Ecto neural progenitor cell (in vitro differentiated cells): ENCODE measurements around the gene SYK.
"Not testable (repeated sequence)": the region's sequence is repeated elsewhere in the genome, so short reads cannot be mapped to it uniquely, and the experiment has no call there.

Experiments used
- DNase-seq: peaks from one replicate; pipeline ENCODE4 v3.0.0-alpha.2; 2018; ENCODE audit warnings: low spot score

Gene SYK

DNA sequence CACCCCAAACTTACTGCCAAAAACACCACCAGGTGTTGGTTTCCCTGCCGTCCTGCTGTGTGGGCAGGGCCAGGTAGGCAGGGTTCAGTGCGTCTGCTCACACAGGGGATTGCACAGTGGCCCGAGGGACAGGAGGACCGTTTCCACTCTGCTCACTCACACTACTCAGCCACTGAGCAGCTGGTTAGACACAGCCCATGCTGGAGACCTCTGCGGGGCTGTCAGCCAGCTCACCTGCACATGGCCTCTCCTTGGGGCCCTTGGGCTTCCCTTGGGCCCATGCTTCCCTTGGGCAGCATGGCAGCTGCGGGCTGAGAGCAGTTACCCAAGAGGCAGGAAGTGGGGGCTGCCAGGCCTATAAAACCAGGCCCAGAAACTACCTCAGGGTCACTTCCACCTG is 79.0 kb downstream of the SYK start:
- DNase-seq, result peak; percentile 13

DNA sequence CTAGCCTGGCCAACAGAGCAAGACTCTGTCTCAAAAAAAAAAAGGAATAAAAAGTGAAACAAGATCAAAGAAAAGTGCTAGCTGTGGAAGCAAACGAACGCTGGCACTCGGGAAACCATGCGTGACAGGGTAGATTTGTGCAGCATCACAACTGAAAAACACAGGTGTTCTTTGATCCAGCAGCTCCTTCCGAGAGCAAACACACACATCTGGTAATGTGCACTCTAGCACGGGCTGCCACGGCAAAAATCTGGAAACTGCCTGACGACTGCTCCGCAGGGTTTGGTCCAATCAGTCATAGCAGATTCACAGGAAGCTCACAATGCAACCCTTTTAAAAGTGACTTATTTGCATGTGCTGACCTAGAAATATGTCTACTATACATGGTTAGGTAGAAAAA is 80.0 kb downstream of the SYK start:
- peak; percentile 23 for DNase-seq

DNA sequence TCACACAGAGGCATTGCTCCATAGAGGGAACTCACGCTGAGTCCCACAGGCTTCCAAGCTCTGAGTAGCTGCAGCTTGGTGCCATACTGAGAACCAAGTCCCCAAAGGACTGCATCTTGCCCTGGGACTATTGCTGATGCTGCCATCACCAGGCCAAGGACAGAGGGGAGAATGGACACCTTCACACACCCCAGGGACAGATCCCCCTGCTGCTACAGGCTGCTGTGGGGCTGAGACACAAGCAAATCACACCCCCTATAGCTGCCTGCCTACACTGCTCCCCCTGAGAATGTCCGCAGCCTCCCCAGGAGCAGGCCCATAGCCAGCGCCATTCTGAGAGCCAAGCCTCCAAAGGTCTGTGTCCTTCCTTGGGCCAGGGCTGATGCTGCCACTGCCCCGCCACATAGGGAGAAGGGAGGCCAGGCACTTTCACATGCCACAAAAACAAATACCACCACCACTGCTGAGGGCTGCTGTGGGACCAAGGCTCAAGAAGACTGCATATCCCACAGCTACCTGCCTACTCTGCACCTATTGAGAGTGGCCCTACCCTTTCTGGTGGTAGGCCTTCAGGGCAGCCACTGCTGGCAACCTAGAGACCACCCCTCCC is 81.5 kb downstream of the SYK start:
- peak; percentile 27 for DNase-seq

DNA sequence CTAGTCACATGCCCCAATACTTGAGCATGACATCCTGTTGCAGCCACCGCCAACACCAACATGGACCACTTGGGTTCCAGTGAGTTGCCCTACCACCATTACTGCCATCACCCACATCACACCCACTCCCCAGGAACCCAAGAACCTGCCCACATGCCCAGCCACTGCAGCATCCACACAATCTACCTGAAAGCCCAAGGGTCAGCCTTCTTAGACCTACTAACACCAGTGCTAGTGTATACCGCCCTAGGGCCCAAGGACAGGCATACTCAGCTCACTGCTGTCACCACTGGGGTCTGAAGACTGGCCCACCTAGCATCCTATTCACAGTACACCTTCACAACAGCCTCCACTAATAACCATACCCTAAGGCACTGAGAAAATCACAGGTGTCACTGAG is 82.0 kb downstream of the SYK start:
- no peak for DNase-seq

DNA sequence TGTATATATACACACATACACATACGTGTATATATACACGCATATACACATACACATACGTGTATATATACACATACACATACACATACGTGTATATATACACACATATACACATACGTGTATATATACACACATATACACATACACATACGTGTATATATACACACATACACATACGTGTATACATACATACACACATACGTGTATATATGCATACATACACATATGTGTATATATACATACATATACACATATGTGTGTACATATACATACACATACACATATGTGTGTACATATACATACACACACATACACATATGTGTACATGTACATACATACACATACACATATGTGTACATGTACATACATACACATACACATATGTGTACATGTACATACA is 82.6 kb downstream of the SYK start:
- DNase-seq, result no peak

DNA sequence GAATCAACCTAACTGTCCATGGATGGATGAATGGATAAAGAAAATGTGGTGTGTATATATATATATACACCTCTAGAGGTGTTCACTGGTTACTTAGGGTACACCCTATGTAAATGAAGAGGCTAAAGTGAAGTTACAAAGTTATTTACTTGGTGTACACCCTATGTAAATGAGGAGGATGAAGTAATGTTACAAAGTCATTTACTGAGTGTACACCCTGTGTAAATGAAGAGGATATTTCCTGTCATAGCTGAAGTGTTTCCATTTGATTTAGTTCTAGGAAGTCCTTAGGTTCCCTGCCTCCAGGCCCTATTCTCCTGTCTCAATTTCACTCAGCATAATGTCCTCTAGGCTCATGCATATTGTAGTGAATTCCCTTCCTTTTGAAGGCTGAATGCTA is 85.2 kb downstream of the SYK start:
- DNase-seq, result not testable (repeated sequence)

DNA sequence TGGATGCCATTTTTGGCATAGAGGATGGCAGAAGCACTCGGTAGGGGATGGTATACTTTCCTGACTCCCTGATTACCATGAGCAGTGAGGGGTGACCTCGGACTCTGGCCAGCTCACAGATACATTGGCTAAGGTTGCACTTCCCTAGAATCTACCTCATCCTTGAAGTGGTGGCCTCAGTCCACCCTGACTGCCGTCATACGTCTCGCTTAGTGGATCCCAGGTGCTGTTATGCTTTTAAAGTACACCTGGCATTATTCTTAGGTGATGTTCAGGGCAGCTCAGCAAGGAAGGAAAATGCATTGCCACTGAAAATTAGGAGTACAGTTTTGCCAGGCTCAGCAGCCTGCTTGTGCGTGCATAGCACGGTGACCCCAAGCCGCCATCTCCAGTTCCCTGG is 87.3 kb downstream of the SYK start:
- no peak for DNase-seq

DNA sequence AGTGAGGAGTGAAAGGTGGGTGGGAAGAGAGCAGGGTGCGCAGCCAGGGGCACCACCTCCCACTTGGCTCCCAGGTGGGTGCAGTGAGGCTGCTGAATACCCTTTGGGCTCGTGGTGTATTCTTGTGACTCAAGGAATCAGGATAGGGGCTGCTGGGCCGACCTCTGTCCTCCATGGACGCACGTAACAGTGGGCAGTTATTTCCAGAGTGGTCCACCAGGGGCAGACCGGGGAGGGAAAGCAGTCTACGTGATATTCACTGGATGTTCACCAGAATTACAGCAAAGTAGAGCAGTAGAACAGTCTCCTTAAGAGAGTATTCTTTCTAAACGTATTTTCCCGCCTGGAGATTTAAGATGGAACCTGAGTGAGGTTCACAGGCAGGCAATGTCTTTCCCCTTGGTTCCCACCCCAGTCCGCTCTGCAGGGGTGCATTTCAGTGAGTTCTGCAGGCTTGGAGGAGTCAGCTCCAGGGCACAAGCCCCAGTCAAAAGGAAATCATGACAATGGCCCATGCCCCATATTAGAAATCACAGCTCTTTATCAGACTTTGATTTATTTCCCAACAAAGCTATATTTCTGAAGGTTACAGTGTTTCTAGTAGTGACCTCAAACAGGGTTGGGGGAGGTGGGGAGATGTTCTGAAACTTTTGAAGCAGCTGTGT is 88.7 kb downstream of the SYK start:
- DNase-seq, result peak; percentile 54

DNA sequence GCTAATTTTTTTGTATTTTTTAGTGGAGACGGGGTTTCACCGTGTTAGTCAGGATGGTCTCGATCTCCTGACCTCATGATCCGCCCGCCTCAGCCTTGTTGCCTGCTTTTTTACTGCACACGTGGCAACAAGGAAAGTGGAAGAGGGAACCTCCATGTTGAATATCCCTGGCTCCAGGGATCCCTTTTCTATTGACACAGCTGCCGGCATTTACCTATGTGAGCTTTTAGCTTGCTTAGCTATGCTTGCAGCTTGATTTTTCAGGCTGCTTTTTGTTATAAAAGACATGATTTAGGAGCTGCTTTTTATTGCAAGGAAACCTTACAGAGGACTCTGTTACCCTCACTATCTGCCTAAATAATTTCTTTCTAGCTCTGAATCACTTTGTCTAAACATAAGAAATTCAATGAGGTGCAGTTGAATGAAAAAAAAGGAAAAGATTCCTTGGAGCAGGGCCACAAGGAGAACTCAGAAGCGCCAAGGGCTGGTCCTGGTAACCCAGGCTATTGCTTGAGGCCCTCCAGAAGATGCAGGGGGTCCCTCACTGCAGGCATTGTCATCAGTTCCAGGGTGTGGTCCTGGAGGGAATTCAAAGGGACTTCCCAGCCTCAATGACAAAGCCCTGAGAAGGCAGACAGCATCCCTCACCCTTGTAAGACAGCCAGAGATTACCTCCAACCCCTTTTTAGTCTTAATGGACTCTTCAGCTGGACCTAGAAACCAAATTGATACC is 89.9 kb downstream of the SYK start:
- DNase-seq, result peak; percentile 11

DNA sequence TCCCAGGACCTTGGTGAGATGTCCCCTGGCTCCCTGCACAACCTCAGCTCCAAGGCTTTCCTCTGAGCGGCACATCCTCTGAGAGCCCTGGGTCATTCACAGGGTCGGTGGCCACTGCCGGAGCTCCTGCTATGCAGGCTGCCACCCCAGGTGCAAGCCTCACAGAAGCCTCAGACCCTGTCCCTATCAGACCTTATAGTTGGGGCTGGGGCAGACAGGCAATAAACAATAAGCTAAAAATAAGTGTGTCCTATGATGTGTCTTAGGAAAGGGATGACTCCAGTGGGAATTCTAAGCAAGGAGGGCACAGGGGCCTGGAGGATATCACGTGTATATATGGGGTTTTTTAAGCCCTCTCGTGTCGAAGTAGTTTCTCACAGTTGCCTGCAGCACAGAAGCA is 91.3 kb downstream of the SYK start:
- DNase-seq, result no peak

DNA sequence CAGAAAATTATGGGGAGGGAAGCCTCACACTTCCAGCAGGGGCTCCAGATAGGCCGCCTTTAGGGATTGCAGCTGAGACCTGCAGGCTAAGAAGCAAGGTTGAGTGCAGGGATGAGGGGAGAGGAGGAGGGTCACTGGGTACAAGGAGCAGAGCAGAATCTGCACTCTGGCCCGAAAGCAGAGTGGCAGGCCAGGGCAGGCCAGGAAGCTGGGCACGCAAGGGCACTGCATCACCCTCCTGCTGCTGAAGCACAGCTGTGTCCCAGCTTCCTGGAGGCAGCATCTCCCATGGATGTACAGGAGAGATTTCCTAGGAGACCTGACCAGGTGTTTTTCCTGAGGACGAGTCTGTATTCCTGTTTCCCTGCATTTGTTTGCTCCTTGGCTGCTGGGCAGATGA is 92.1 kb downstream of the SYK start:
- DNase-seq, result no peak

DNA sequence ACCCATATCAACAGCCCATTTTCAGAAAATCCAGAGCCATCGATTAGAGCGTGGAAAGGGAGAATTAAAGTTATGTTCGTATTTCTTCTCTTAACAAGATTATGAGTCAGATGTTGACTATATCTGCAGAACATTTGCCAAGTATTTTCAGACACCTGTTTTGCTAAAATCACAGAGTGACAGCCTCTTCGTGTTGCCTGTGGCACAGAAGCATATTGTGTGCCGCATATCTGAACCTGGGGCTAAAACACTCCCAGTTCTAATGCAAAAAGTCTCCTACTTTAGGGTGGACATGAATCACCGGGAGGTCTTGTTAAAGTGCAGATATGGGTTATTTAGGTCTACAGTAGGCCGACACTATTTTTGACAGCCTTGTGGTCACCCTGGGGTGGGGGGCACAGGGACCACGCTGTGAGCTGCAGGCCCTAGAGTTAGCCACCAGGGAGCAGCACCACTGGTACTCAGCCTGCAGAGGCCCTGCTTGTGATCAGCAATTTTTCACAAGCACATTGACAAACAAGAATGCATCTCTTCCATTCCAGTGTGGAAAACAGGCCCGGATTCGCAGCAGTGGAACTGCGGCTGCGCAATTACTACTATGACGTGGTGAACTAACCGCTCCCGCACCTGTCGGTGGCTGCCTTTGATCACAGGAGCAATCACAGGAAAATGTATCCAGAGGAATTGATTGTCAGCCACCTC is 93.5 kb downstream of the SYK start:
- DNase-seq, result peak; percentile 58

DNA sequence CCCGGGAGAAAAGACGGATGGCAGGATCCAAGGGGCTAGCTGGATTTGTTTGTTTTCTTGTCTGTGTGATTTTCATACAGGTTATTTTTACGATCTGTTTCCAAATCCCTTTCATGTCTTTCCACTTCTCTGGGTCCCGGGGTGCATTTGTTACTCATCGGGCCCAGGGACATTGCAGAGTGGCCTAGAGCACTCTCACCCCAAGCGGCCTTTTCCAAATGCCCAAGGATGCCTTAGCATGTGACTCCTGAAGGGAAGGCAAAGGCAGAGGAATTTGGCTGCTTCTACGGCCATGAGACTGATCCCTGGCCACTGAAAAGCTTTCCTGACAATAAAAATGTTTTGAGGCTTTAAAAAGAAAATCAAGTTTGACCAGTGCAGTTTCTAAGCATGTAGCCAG is 94.2 kb downstream of the SYK start:
- no peak for DNase-seq

DNA sequence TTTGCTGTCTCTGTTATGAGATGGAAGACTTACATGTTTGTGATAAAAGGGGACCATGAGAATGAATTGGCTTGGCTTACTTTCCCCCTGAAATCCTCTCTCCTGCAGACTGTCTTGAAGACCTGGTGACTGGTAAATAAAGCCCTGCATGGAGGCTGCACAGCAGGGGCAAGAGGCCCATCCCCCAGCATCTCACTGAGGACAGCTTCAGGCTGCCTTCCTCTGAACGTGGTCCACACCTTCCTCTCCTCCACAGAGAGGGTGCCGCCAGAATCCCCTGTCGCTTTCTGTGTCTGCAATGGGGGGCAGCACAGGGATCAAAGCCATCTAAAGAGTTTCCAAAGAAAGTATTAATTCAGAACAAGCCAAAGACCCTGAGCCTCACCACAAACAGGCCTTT is 94.6 kb downstream of the SYK start:
- DNase-seq, result no peak

DNA sequence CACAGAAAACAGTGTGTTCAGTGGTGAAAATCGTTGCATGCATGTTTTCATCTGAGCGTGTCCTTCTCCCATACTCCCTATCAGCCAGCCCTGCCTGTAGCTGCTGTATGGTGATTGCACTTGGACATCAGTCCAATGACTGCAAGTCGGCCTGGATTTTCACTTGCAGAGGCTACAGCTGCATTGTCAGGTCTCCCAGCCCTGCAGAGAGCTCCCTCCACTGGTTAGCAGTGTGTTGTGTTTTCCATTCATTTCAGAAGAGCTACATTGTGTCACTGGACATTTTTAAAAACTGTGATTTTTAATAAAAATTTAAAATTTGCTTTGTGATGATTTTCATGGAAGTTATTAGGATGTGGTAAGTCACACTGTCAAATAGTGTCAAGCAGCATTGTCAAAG is 96.6 kb downstream of the SYK start:
- no peak for DNase-seq

DNA sequence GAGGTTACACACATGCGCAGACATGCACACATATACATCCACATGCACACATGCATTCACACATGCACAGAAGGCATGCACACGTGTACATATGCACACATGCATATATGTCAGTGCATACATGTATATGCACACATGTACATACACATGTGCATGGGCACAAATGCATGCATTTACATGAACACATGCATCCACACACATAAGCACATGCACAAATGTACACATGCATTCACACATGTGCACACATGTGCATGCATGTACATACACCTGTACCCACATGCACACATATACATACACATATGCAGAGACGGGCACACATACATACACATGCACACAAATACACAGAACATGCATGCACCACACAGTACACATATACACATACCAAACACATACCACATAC is 97.7 kb downstream of the SYK start:
- no peak for DNase-seq

DNA sequence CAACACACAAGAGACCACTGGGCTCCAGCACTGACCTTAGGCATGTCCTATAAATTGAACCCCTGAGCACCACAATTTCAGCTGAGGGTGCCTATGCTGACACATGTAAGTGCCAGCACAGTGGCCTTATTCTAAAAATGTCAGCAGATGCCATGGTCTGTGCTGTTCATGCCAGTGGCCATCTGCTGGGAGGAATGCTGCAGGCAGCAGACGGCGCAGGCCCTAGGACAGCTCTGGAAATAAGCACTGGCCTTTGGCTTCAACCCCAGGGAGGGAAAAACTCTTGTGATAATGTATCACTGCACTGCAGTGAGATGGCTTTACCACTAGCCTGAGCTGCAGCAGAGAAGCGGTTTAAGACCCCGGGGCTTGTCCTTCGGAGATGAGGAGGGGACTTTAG is 98.5 kb downstream of the SYK start:
- DNase-seq, result no peak

DNA sequence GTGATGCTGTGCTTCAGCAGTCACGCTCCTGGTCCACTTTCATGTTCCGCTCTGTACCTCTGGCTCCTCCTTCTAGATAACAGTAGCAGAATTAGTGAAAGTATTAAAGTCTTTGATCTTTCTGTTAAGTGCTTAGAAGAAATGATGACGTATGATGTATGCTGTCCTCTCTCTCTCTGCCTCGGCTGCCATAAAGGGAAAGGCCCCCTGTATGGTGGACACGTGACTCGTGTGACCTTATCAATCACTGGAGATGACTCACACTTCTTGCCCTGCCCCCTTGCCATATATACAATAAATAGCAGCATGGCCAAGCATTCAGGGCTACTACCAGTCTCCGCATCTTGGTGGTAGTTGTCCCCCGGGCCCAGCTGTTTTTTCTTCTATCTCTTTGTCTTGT is 100.3 kb downstream of the SYK start:
- no peak for DNase-seq

DNA sequence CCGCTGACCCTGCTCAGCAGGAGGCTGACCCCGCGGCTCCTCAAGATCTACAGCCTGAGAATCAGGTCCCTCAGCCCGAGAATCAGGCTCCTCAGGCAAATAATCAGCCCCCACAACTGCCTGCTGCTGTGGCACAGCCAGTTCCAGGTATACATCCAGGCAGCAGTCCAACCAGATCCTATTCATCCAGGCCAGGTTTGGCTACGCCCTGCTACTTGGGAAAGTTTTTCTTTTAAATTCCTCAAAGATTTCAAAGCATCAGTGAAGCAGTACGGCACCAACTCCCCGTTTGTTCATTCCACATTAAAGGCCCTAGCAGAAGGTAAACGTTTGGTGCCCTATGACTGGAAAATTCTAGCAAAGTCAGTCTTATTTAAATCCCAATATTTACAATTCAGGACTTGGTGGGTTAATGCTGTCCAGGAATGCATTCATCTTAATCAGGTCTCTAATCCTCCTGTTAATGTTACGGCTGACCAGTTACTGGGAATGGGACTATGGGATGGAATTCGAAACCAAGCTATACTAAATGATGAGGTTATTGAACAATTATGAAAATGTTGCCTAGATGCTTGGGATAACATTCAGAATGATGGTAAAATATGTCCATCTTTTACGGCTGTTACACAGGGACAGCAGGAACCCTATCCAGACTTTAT is 102.3 kb downstream of the SYK start:
- no peak for DNase-seq

DNA sequence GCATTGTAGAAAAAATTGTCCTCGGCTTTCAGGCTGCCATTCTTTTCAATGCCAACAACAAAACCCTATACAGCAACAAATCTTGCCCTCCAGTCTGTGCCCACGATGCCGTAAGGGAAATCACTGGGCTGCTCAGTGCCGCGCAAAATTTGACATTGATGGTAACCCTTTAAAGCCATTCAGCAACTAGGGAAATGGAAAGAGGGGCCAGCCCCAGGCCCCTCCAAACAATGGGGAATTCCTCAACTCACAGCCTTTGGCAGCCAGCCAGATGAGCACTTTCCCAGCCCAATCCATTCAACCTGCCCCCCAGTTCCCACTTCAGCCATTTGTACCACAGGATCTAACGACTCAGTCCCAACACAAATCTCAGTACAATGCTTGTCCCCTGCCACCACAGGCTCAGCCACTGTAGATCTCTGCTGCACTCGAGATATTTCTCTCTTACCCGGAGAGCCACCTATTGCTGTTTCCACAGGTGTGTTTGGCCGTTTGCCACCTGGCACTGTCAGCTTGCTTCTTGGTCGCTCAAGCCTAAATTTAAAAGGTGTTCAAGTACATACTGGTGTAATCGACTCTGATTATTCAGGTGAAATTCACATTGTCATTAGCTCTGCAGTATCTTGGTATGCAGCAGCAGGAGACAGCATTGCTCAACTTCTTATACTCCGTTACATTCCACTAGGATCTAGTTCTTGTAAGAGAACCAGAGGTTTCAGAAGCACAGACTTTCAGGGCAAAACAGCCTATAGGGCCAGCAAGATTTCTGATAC is 103.3 kb downstream of the SYK start:
- DNase-seq, result no peak

DNA sequence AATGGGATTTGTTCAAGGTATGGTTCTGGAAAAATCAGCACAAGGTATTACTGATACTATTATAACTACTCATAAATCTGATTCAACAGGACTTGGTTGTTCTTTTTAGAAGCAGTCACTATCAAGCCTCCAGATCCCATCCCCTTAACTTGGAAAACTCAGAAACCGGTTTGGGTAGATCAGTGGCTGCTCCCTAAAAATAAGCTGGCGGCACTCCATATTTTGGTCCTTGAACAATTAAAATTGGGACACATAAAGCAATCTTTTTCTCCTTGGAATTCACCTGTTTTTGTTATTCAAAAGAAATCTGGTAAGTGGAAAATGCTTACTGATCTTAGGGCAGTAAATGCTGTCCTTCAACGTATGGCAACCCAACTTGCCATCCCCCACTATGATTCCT is 104.2 kb downstream of the SYK start:
- no peak for DNase-seq
